DMS 273 (cell line): Measurements from ENCODE around the gene JPH2.
A peak's percentile ranks its signal among the peaks of the same experiment; 100 is the strongest.
"Not testable (repeated sequence)": the region's sequence is repeated elsewhere in the genome, so short reads cannot be mapped to it uniquely, and the experiment has no call there.

ENCODE experiments used
- DNase-seq: peaks from one replicate; lab custom pipeline; 2025; ENCODE audit not compliant: unreplicated experiment; lab: John Stamatoyannopoulos, UW

Gene JPH2

GRCh38 chr20:44212792-44213191 lies 25.8 kb upstream of the JPH2 start:
- no peak for DNase-seq

GRCh38 chr20:44211177-44212039 lies 24.4 kb upstream of the JPH2 start:
- DNase-seq, result peak; percentile 55

- peak; percentile 99 for DNase-seq
Measured at GRCh38 chr20:44210406-44211176, 23.6 kb upstream of the JPH2 start, which contains the start of gene OSER1. Gene OSER1 (minus strand): TSS chr20:44210771. CDS start chr20:44206957, 3,814 bp downstream.

- DNase-seq, result peak; percentile 54
Measured at GRCh38 chr20:44209686-44210405, 22.9 kb upstream of the JPH2 start.

- DNase-seq, result peak; percentile 35
Measured at GRCh38 chr20:44208770-44209169, 21.8 kb upstream of the JPH2 start.

- DNase-seq, result no peak
Measured at GRCh38 chr20:44208165-44208564, 21.2 kb upstream of the JPH2 start.

GRCh38 chr20:44207126-44207723 lies 20.2 kb upstream of the JPH2 start:
- no peak for DNase-seq

- no peak for DNase-seq
Measured at GRCh38 chr20:44206132-44206531, 19.1 kb upstream of the JPH2 start.

GRCh38 chr20:44204832-44205215 lies 17.8 kb upstream of the JPH2 start:
- DNase-seq, result no peak

GRCh38 chr20:44204156-44204831 lies 17.3 kb upstream of the JPH2 start:
- no peak for DNase-seq

- DNase-seq, result no peak
Measured at GRCh38 chr20:44203161-44203560, 16.2 kb upstream of the JPH2 start.

GRCh38 chr20:44200983-44201382 lies 14.0 kb upstream of the JPH2 start:
- no peak for DNase-seq

GRCh38 chr20:44200371-44200770 lies 13.4 kb upstream of the JPH2 start:
- DNase-seq, result no peak

GRCh38 chr20:44199877-44200276 lies 12.9 kb upstream of the JPH2 start:
- no peak for DNase-seq

GRCh38 chr20:44198872-44199271 lies 11.9 kb upstream of the JPH2 start:
- no peak for DNase-seq

- peak; percentile 19 for DNase-seq
Measured at GRCh38 chr20:44196271-44196670, 9.3 kb upstream of the JPH2 start.

- no peak for DNase-seq
Measured at GRCh38 chr20:44195605-44196004, 8.6 kb upstream of the JPH2 start.

- DNase-seq, result no peak
Measured at GRCh38 chr20:44193801-44194200, 6.8 kb upstream of the JPH2 start.

GRCh38 chr20:44191640-44192039 lies 4.7 kb upstream of the JPH2 start:
- DNase-seq, result not testable (repeated sequence)

GRCh38 chr20:44190197-44190852 lies 3.3 kb upstream of the JPH2 start:
- peak; percentile 80 for DNase-seq
